GM06990 (cell line): ENCODE results near the gene C16orf95.

Source experiments
- DNase-seq: peaks from one replicate; pipeline ENCODE4 v3.0.0-alpha.2; 2011; ENCODE audit not compliant: insufficient read length; ENCODE audit errors: extremely low read depth
- H3K27me3 ChIP-seq: replicated peaks from 2 replicates; pipeline ENCODE4 v1.6.0; 2011; ENCODE audit warnings: low read length; ENCODE audit not compliant: control insufficient read depth, insufficient read depth
- H3K36me3 ChIP-seq: 2 replicates; pipeline ENCODE4 v1.5.1; 2011; ENCODE audit warnings: low read length; ENCODE audit not compliant: control insufficient read depth, insufficient read depth
- H3K4me3 ChIP-seq: replicated peaks from 2 replicates; pipeline ENCODE4 v1.5.1; 2011; ENCODE audit warnings: low read depth, mild to moderate bottlenecking, control low read depth, low read length
- CTCF ChIP-seq: IDR thresholded peaks from 2 replicates; pipeline ENCODE4 v1.5.1; 2011; ENCODE audit warnings: low read length, control low read depth, mild to moderate bottlenecking, inconsistent platforms; ENCODE audit not compliant: insufficient read depth, poor library complexity, severe bottlenecking

C16orf95 gene

GRCh38 chr16:87334651-87335624 lies 17.7 kb upstream of the C16orf95 start:
- H3K4me3 ChIP-seq = no peak overlapping the region
- H3K27me3 ChIP-seq = no peaks in the 10 kb centered on the region
- peaks cover 26% of the 10 kb centered on the region for H3K36me3 ChIP-seq
- DNase-seq = no peak
- no peak for TF ChIP-seq CTCF

GRCh38 chr16:87333581-87334331 lies 16.6 kb upstream of the C16orf95 start:
- Histone ChIP-seq H3K4me3 (no peak overlapping the region), H3K36me3 (peaks cover 22% of the 10 kb centered on the region), H3K27me3 (no peaks in the 10 kb centered on the region)
- no peak for TF ChIP-seq CTCF
- DNase-seq = no peak

- peaks cover 23% of the 10 kb centered on the region for H3K36me3 ChIP-seq
These were observed 15.9 kb upstream of the C16orf95 start for GRCh38 chr16:87333101-87333500.

GRCh38 chr16:87332150-87332549 lies 15.0 kb upstream of the C16orf95 start:
- no peak for TF ChIP-seq CTCF
- Histone ChIP-seq H3K4me3 (no peak overlapping the region), H3K27me3 (no peaks in the 10 kb centered on the region), H3K36me3 (peaks cover 23% of the 10 kb centered on the region)
- DNase-seq = no peak

More at GRCh38 chr16:87333101-87333500, 15.9 kb upstream of the C16orf95 start:
- Histone ChIP-seq H3K27me3 (no peaks in the 10 kb centered on the region), H3K4me3 (no peak overlapping the region)
- DNase-seq = no peak
- TF ChIP-seq CTCF = no peak

GRCh38 chr16:87331241-87331801 lies 14.1 kb upstream of the C16orf95 start:
- no peak for TF ChIP-seq CTCF
- Histone ChIP-seq H3K4me3 (no peak overlapping the region), H3K36me3 (peaks cover 23% of the 10 kb centered on the region), H3K27me3 (no peaks in the 10 kb centered on the region)
- DNase-seq = no peak
